Astrocyte (in vitro differentiated cells and primary cell): Measurements from ENCODE around the gene CHST15. TPM values are rescaled to one million over a fixed set of nuclear protein-coding genes. Genes with fewer than 3 reads are reported as not detected.

ENCODE experiments used
- DNase-seq: peaks from one replicate; pipeline ENCODE4 v3.0.0-alpha.2; 2010; ENCODE audit warnings: low read depth
- FAIRE-seq: peaks from 2 replicates; lab custom pipeline; 2011; peaks lifted over from hg19 to GRCh38; lab: Jason Lieb, UNC
- H2AFZ ChIP-seq: 2 replicates; pipeline ENCODE4 v1.6.0; 2012; ENCODE audit warnings: low read depth, low read length, inconsistent platforms
- H3K27ac ChIP-seq: 2 replicates; pipeline ENCODE4 v1.5.1; 2011; ENCODE audit warnings: low read depth, low read length, inconsistent platforms
- H3K27me3 ChIP-seq: 2 replicates; pipeline ENCODE4 v1.6.0; 2011; ENCODE audit warnings: low read length, inconsistent platforms; ENCODE audit not compliant: insufficient read depth
- H3K36me3 ChIP-seq: 2 replicates; pipeline ENCODE4 v1.5.1; 2011; ENCODE audit warnings: low read length, inconsistent platforms; ENCODE audit not compliant: insufficient read depth
- H3K4me1 ChIP-seq: 2 replicates; pipeline ENCODE4 v1.5.1; 2011; ENCODE audit warnings: low read length, inconsistent platforms; ENCODE audit not compliant: insufficient read depth
- H3K4me2 ChIP-seq: 2 replicates; pipeline ENCODE4 v1.6.0; 2012; ENCODE audit warnings: low read length, inconsistent platforms
- H3K4me3 ChIP-seq: 2 replicates; pipeline ENCODE4 v1.5.1; 2011; ENCODE audit warnings: low read depth, mild to moderate bottlenecking, low read length, inconsistent platforms; ENCODE audit not compliant: insufficient read depth
- H3K79me2 ChIP-seq: 2 replicates; pipeline ENCODE4 v1.6.0; 2012; ENCODE audit warnings: mild to moderate bottlenecking, low read length, inconsistent platforms; ENCODE audit not compliant: insufficient read depth
- H3K9ac ChIP-seq: 2 replicates; pipeline ENCODE4 v1.6.0; 2012; ENCODE audit warnings: mild to moderate bottlenecking, low read length, inconsistent platforms
- H3K9me3 ChIP-seq: 2 replicates; pipeline ENCODE4 v1.5.1; 2012; ENCODE audit warnings: low read depth, mild to moderate bottlenecking, low read length, inconsistent platforms; ENCODE audit not compliant: insufficient read depth
- H4K20me1 ChIP-seq: 2 replicates; pipeline ENCODE4 v1.6.0; 2012; ENCODE audit warnings: low read length, inconsistent platforms; ENCODE audit not compliant: insufficient read depth
- H3K27ac Mint-ChIP-seq: one replicate; pipeline ENCODE4 v1.8.0; 2021; ENCODE audit warnings: mild to moderate bottlenecking, mixed read lengths; ENCODE audit not compliant: unreplicated experiment
- H3K27me3 Mint-ChIP-seq: one replicate; pipeline ENCODE4 v1.8.0; 2021; ENCODE audit warnings: low read depth, mixed read lengths; ENCODE audit not compliant: unreplicated experiment
- H3K36me3 Mint-ChIP-seq: one replicate; pipeline ENCODE4 v1.8.0; 2021; ENCODE audit warnings: low read depth, mixed read lengths; ENCODE audit not compliant: unreplicated experiment
- H3K4me1 Mint-ChIP-seq: one replicate; pipeline ENCODE4 v1.8.0; 2021; ENCODE audit warnings: low read depth, mixed read lengths; ENCODE audit not compliant: unreplicated experiment
- H3K4me3 Mint-ChIP-seq: one replicate; pipeline ENCODE4 v1.8.0; 2021; ENCODE audit warnings: mild to moderate bottlenecking, moderate library complexity, mixed read lengths; ENCODE audit not compliant: unreplicated experiment
- H3K9me3 Mint-ChIP-seq: one replicate; pipeline ENCODE4 v1.8.0; 2021; ENCODE audit warnings: mild to moderate bottlenecking, mixed read lengths; ENCODE audit not compliant: unreplicated experiment
- CTCF ChIP-seq: IDR thresholded peaks from 2 replicates; pipeline ENCODE4 v1.5.1; 2011; ENCODE audit warnings: low read depth, mild to moderate bottlenecking, inconsistent platforms, low read length, moderate library complexity; ENCODE audit not compliant: insufficient read depth
- EZH2 ChIP-seq: IDR thresholded peaks from 2 replicates; pipeline ENCODE4 v1.6.1; 2012; ENCODE audit warnings: mild to moderate bottlenecking, low read length, inconsistent platforms; ENCODE audit not compliant: insufficient read depth
- total RNA-seq: library from RNA; stranded (reverse); gene quantifications from 2 replicates; pipeline ENCODE4 v1.2.1, GENCODE V29; 2021

Gene CHST15
- total RNA-seq, 1 donor from 2014 or later, result 20.6 TPM

GRCh38 chr10:123994417-123995081 is 98.8 kb downstream of the CHST15 start:
- peaks cover 40% of the 10 kb centered on the region for H3K27me3 Mint-ChIP-seq
- H3K4me3 Mint-ChIP-seq, result no peak overlapping the region
- peak overlapping the region; percentile 76 for H3K27ac ChIP-seq

GRCh38 chr10:123993534-123994416 is 99.6 kb downstream of the CHST15 start:
- H3K4me2 ChIP-seq, result peak overlapping the region; percentile 83
- Mint-ChIP-seq H3K9me3 (peaks cover 3% of the 10 kb centered on the region), H3K36me3 (no peaks in the 10 kb centered on the region), H3K27ac (peak overlapping the region; percentile 58), H3K4me1 (peaks cover 28% of the 10 kb centered on the region), H3K4me3 (no peak overlapping the region), H3K27me3 (peaks cover 45% of the 10 kb centered on the region)
- H3K4me1 ChIP-seq, result peaks cover 36% of the 10 kb centered on the region
- H3K79me2 ChIP-seq, result no peaks in the 10 kb centered on the region
- peaks cover 22% of the 10 kb centered on the region for H3K27me3 ChIP-seq
- H3K4me3 ChIP-seq, result no peak overlapping the region
- no peaks in the 10 kb centered on the region for H4K20me1 ChIP-seq
- no peak overlapping the region for H3K9ac ChIP-seq
- H3K36me3 ChIP-seq, result no peaks in the 10 kb centered on the region
- no peak overlapping the region for H2AFZ ChIP-seq
- FAIRE-seq (no peak), DNase-seq (no peak)
- no peak for TF ChIP-seq EZH2
- no peak for TF ChIP-seq CTCF
- no peaks in the 10 kb centered on the region for H3K9me3 ChIP-seq
- no peak overlapping the region for H3K27ac ChIP-seq

More at GRCh38 chr10:123994417-123995081, 98.8 kb downstream of the CHST15 start:
- Mint-ChIP-seq H3K36me3 (no peaks in the 10 kb centered on the region), H3K9me3 (peaks cover 3% of the 10 kb centered on the region), H3K27ac (peak overlapping the region; percentile 96), H3K4me1 (peaks cover 29% of the 10 kb centered on the region)
- TF ChIP-seq CTCF (peak; percentile 78), EZH2 (no peak)
- DNase-seq (peak; percentile 76), FAIRE-seq (no peak)
- no peaks in the 10 kb centered on the region for H3K79me2 ChIP-seq
- H3K9me3 ChIP-seq, result no peaks in the 10 kb centered on the region
- H3K27me3 ChIP-seq, result peaks cover 19% of the 10 kb centered on the region
- no peaks in the 10 kb centered on the region for H4K20me1 ChIP-seq
- H2AFZ ChIP-seq, result peak overlapping the region; percentile 61
- H3K4me2 ChIP-seq, result peak overlapping the region; percentile 83
- H3K4me3 ChIP-seq, result peak overlapping the region; percentile 47
- H3K4me1 ChIP-seq, result peaks cover 36% of the 10 kb centered on the region
- H3K9ac ChIP-seq, result peak overlapping the region; percentile 70
- H3K36me3 ChIP-seq, result no peaks in the 10 kb centered on the region
